Thyroid gland (tissue), 4 donors: ENCODE results near the gene CAMSAP2. TPM values are rescaled to one million over a fixed set of nuclear protein-coding genes. Genes with fewer than 3 reads are reported as not detected.

Experiments
- DNase-seq, 2 donors: peaks; one replicate each; pipeline ENCODE4 v3.0.0-alpha.2; 2019
- H3K27ac ChIP-seq, 3 donors: fragments of 200-600 bp; sonication (generic); 1 replicate in 2 of 3; 2 replicates in 1 of 3; pipeline ENCODE4 v1.5.1; 2016 to 2019; ENCODE audit warnings: mild to moderate bottlenecking in 1 of 3, moderate library complexity in 1 of 3
- H3K27me3 ChIP-seq: fragments of 200-600 bp; sonication (generic); one replicate; pipeline ENCODE4 v1.5.1; 2019
- H3K36me3 ChIP-seq, 2 donors: fragments of 200-600 bp; sonication (generic); one replicate each; pipeline ENCODE4 v1.5.1; 2016 to 2019
- H3K4me1 ChIP-seq, 2 donors: fragments of 200-600 bp; sonication (generic); one replicate each; pipeline ENCODE4 v1.5.1; 2017 to 2019
- H3K4me3 ChIP-seq, 3 donors: fragments of 200-600 bp; sonication (generic); replicated peaks in 1 of 3; 1 replicate in 2 of 3; 2 replicates in 1 of 3; pipeline ENCODE4 v1.5.1; 2016; ENCODE audit warnings: mild to moderate bottlenecking in 1 of 3
- H3K9me3 ChIP-seq: fragments of 200-600 bp; sonication (generic); one replicate; pipeline ENCODE4 v1.5.1; 2017
- CTCF ChIP-seq, 6 experiments: fragments of 200-600 bp in 3 of 6; fragments of 450-650 bp in 3 of 6; sonication (generic) in 3 of 6; IDR thresholded peaks; one replicate each; pipeline ENCODE4 v1.5.1; 2016 to 2019; ENCODE audit warnings: antibody characterized with exemption in 6 of 6, mild to moderate bottlenecking in 2 of 6, inconsistent platforms in 1 of 6, moderate library complexity in 1 of 6
- POLR2A ChIP-seq, 2 donors: fragments of 450-650 bp; IDR thresholded peaks; one replicate each; pipeline ENCODE4 v1.6.1; 2017; ENCODE audit warnings: antibody characterized with exemption in 2 of 2, mild to moderate bottlenecking in 2 of 2, moderate library complexity in 1 of 2
- WGBS, 2 donors: methylation state at CpG; one replicate each; pipeline ENCODE4 v1.1.5; 2017; 5-methylcytosine and 5-hydroxymethylcytosine counted together
- intact Hi-C: fragments of 100-400 bp; cut with DNase I; formaldehyde crosslinking; loops from one replicate; pipeline ENCODE4 v1.15.1; 2023
- total RNA-seq, 4 donors: library from RNA; depleted of rRNA; stranded (reverse); fragments of >200 nt; gene quantifications; one replicate each; pipeline ENCODE4 v1.2.3, GENCODE V29; 2016

Gene CAMSAP2
- total RNA-seq, 4 donors from 2014 or later: 36.3 to 53.5 (median 41.8) TPM

- peaks cover 0 to 1% of the 10 kb centered on the region in 2 donors for H3K4me1 ChIP-seq
- H3K27me3 ChIP-seq: no peaks in the 10 kb centered on the region
- TF ChIP-seq POLR2A (IDR thresholded peaks at IDR 0.05): no peak
- TF ChIP-seq CTCF (IDR thresholded peaks at IDR 0.05): no peak
- no peak overlapping the region for H3K27ac ChIP-seq
- intact Hi-C loops: no loop called here
- 93 to 97% methylated on average over 6 of the region's 6 CpGs for WGBS, 2 donors
- DNase-seq: no peak
- H3K36me3 ChIP-seq: no peaks in the 10 kb centered on the region
- no peaks in the 10 kb centered on the region for H3K9me3 ChIP-seq
- H3K4me3 ChIP-seq: no peak overlapping the region
Measured at GRCh38 chr1:200885623-200886402, 147.1 kb downstream of the CAMSAP2 start.

- no peak for TF ChIP-seq POLR2A (IDR thresholded peaks at IDR 0.05)
- no peak for TF ChIP-seq CTCF (IDR thresholded peaks at IDR 0.05)
- intact Hi-C loops: no loop called here
- no peak for DNase-seq
- no peaks in the 10 kb centered on the region for H3K27me3 ChIP-seq
- H3K4me3 ChIP-seq: no peak overlapping the region
- WGBS, 2 donors: 96 to 97% methylated on average over 2 of the region's 2 CpGs
- H3K4me1 ChIP-seq: peaks cover 5 to 9% of the 10 kb centered on the region in 2 donors
- no peaks in the 10 kb centered on the region for H3K9me3 ChIP-seq
- H3K36me3 ChIP-seq: no peaks in the 10 kb centered on the region
- H3K27ac ChIP-seq: no peak overlapping the region
Measured at GRCh38 chr1:200886594-200886993, 147.9 kb downstream of the CAMSAP2 start.

- Histone ChIP-seq H3K4me3 (no peak overlapping the region), H3K27me3 (no peaks in the 10 kb centered on the region), H3K36me3 (no peaks in the 10 kb centered on the region), H3K4me1 (peaks cover 9 to 12% of the 10 kb centered on the region in 2 donors), H3K9me3 (no peaks in the 10 kb centered on the region), H3K27ac (no peak overlapping the region)
- DNase-seq: no peak
- TF ChIP-seq CTCF (IDR thresholded peaks at IDR 0.05) (no peak), POLR2A (IDR thresholded peaks at IDR 0.05) (no peak)
- intact Hi-C loops: no loop called here
- 67 to 71% methylated on average over 7 to 11 of the region's 11 CpGs for WGBS, 2 donors
Measured at GRCh38 chr1:200887036-200887435, 148.3 kb downstream of the CAMSAP2 start.

- no peak for DNase-seq
- Histone ChIP-seq H3K9me3 (no peaks in the 10 kb centered on the region), H3K4me3 (no peak overlapping the region), H3K27ac (no peak overlapping the region), H3K36me3 (no peaks in the 10 kb centered on the region), H3K27me3 (no peaks in the 10 kb centered on the region), H3K4me1 (peaks cover 9 to 12% of the 10 kb centered on the region in 2 donors)
- TF ChIP-seq CTCF (IDR thresholded peaks at IDR 0.05): no peak
- TF ChIP-seq POLR2A (IDR thresholded peaks at IDR 0.05): no peak
- intact Hi-C loops: no loop called here
- WGBS, 2 donors: 85 to 88% methylated on average over 5 to 9 of the region's 9 CpGs
Measured at GRCh38 chr1:200887772-200888348, 149.2 kb downstream of the CAMSAP2 start.

- no peak for DNase-seq
- TF ChIP-seq POLR2A (IDR thresholded peaks at IDR 0.05) (no peak), CTCF (IDR thresholded peaks at IDR 0.05) (no peak)
- H3K9me3 ChIP-seq: no peaks in the 10 kb centered on the region
- peaks cover 9 to 12% of the 10 kb centered on the region in 2 donors for H3K4me1 ChIP-seq
- no peaks in the 10 kb centered on the region for H3K36me3 ChIP-seq
- 62 to 80% methylated on average over 6 to 7 of the region's 7 CpGs for WGBS, 2 donors
- no peak overlapping the region for H3K27ac ChIP-seq
- H3K4me3 ChIP-seq: no peak overlapping the region
- no peaks in the 10 kb centered on the region for H3K27me3 ChIP-seq
- intact Hi-C loops: no loop called here
Measured at GRCh38 chr1:200888349-200888838, 149.7 kb downstream of the CAMSAP2 start.
